ENCODE data around the gene LARGE1.

The LARGE1 gene

GRCh38 chr22:33232071-33232470 is 688.2 kb downstream of the LARGE1 start:
- TF ChIP-seq SIN3A (IDR thresholded peaks at IDR 0.05; ENCODE audit: borderline replicate concordance, insufficient read depth, low read length) = no peak
- TF ChIP-seq REST (IDR thresholded peaks at IDR 0.05; ENCODE audit: insufficient read depth in 1 of 2, low read depth in 2 of 2, low read length in 2 of 2) = no peak
- no peak for TF ChIP-seq FOXP2 (optimal IDR thresholded peaks at IDR 0.05; ENCODE audit: borderline replicate concordance, extremely low read depth, extremely low read length, insufficient read depth)
- no peak for TF ChIP-seq TAF1 (IDR thresholded peaks at IDR 0.05; ENCODE audit: borderline replicate concordance, insufficient read depth, low read length)
- no peak for TF ChIP-seq POLR2AphosphoS5 (IDR thresholded peaks at IDR 0.05; ENCODE audit: low read depth, low read length)

GRCh38 chr22:33227791-33228190 is 692.5 kb downstream of the LARGE1 start:
- no peak for TF ChIP-seq POLR2AphosphoS5 (IDR thresholded peaks at IDR 0.05; ENCODE audit: low read depth, low read length)

DNA sequence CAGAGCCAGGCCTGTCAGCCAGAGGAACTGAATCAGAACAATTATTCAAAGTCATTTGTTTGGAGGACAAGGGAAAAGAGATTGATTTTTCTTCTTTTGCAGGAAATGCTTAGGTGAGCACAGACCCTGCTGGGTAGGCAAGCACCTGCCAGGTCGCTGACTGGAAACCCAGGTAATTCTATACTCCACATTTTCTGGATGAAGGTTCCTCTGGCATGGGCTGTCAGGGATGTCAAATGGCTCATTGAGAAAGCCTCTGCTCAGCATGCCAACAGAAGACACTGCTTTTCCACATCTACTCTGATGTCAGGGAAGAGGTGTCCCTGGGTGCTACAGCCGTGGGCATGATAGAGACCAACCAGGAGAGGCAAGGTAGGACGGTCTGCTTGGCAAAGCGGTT is 695.4 kb downstream of the LARGE1 start:
- TF ChIP-seq SIN3A (IDR thresholded peaks at IDR 0.05; ENCODE audit: borderline replicate concordance, insufficient read depth, low read length) = no peak
- no peak for TF ChIP-seq POLR2AphosphoS5 (IDR thresholded peaks at IDR 0.05; ENCODE audit: low read depth, low read length)
- no peak for TF ChIP-seq REST (IDR thresholded peaks at IDR 0.05; ENCODE audit: insufficient read depth in 1 of 2, low read depth in 2 of 2, low read length in 2 of 2)
- no peak for TF ChIP-seq TAF1 (IDR thresholded peaks at IDR 0.05; ENCODE audit: borderline replicate concordance, insufficient read depth, low read length)
- TF ChIP-seq FOXP2 (optimal IDR thresholded peaks at IDR 0.05; ENCODE audit: borderline replicate concordance, extremely low read depth, extremely low read length, insufficient read depth) = no peak
